Thoracic aorta endothelial cell (primary cell): Measurements from ENCODE around the gene PLEKHG4B. TPM values are rescaled to one million over a fixed set of nuclear protein-coding genes. Genes with fewer than 3 reads are reported as not detected.

Experiments
- small RNA-seq: library from RNA; depleted of rRNA; stranded (forward); fragments of <200 nt; gene quantifications from one replicate; pipeline ENCODE3, GENCODE V24; 2012
- total RNA-seq: library from RNA; depleted of rRNA; stranded (reverse); fragments of >200 nt; gene quantifications from 2 replicates; pipeline ENCODE4 v1.2.3, GENCODE V29; 2012

Gene PLEKHG4B, protein sequence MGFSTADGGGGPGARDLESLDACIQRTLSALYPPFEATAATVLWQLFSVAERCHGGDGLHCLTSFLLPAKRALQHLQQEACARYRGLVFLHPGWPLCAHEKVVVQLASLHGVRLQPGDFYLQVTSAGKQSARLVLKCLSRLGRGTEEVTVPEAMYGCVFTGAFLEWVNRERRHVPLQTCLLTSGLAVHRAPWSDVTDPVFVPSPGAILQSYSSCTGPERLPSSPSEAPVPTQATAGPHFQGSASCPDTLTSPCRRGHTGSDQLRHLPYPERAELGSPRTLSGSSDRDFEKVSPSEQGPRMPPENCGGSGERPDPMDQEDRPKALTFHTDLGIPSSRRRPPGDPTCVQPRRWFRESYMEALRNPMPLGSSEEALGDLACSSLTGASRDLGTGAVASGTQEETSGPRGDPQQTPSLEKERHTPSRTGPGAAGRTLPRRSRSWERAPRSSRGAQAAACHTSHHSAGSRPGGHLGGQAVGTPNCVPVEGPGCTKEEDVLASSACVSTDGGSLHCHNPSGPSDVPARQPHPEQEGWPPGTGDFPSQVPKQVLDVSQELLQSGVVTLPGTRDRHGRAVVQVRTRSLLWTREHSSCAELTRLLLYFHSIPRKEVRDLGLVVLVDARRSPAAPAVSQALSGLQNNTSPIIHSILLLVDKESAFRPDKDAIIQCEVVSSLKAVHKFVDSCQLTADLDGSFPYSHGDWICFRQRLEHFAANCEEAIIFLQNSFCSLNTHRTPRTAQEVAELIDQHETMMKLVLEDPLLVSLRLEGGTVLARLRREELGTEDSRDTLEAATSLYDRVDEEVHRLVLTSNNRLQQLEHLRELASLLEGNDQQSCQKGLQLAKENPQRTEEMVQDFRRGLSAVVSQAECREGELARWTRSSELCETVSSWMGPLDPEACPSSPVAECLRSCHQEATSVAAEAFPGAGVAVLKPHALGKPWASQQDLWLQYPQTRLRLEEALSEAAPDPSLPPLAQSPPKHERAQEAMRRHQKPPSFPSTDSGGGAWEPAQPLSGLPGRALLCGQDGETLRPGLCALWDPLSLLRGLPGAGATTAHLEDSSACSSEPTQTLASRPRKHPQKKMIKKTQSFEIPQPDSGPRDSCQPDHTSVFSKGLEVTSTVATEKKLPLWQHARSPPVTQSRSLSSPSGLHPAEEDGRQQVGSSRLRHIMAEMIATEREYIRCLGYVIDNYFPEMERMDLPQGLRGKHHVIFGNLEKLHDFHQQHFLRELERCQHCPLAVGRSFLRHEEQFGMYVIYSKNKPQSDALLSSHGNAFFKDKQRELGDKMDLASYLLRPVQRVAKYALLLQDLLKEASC (N-terminal part only)
- under 0.01 TPM in 2 replicates for total RNA-seq

DNA sequence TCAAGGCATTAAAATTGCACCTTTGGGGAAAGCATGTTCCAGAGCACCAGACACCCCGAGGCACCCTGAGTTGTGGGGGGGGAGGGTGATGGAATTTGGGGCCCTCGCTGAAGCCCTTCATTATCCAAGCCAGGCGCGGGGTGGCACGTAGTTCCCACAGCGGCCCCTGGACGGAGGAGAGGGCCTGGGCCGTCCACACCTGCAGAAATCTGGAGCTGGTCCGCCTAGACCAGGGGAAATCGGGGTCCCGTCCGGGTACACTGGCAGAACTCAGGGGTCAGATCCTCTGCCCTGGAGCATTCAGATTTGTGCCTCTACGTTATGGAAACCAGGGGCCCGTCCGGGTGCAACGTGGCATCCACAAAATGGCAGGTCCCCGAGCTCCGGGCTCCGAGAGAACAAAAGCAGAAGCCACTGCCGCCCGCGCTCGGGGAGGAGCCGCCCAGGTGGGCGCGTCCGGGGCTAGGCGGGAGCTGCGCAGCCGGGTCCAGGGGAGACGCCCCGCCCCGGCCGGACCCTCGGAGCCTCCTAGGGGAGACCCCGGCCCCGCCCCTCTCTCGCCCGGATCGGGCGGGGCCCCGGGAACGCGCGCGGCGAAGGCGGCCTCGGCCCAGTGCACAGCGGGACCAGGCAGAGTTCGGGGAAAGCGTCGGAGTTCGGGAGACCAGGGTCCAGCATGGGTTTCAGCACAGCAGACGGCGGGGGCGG is at the start of gene PLEKHG4B:
TSS of gene PLEKHG4B (plus strand) at position 613 of the 708 bp plus-strand sequence. CDS start at position 677, 64 bp downstream.

DNA sequence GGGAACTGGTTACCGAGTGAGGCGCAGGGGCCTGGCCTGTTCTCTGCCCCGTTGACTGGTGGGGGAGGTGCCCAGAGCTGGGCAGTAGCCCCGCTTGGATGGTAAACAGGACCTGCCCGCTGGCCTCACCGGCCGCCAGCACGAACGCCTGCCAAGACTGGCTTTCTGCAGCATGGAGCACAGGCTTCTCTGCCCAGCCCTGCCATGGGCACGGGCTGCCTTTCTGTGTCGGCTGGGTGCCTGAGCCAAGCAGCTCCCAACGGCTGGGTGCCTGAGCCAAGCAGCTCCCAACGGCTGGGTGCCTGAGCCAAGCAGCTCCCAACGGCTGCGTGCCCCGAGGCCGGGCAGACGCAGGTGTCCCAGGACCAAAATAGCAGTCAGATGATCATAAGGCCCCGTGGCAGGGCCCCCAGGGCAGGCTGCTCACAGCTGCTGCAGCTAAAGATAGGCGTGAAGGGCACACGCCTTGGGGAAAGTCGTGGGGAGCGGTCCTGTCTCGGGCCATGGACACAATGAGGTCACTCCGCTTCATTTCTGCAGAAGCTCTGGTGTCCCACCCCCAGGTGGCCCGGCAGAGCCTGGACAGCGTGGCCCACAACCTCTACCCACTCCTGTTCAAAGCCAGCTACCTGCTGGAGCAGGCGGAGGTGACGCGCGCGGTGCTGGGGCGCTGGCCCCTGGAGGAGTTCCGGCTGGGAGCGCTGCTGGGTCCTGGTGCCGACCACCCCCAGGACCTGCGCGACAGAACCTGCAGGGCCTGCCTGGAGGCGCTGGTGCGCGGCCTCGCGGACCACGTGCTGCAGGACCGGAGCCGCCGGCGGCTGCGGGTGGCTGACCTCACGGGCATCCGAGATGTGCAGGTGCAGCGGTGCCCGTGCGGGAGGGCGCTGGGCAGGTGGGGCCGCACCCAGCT is 99.3 kb downstream of the PLEKHG4B start, which contains the start of gene LRRC14B:
TSS of gene LRRC14B (plus strand) at position 460 of the 913 bp plus-strand sequence. CDS start at position 504, 44 bp downstream.

DNA sequence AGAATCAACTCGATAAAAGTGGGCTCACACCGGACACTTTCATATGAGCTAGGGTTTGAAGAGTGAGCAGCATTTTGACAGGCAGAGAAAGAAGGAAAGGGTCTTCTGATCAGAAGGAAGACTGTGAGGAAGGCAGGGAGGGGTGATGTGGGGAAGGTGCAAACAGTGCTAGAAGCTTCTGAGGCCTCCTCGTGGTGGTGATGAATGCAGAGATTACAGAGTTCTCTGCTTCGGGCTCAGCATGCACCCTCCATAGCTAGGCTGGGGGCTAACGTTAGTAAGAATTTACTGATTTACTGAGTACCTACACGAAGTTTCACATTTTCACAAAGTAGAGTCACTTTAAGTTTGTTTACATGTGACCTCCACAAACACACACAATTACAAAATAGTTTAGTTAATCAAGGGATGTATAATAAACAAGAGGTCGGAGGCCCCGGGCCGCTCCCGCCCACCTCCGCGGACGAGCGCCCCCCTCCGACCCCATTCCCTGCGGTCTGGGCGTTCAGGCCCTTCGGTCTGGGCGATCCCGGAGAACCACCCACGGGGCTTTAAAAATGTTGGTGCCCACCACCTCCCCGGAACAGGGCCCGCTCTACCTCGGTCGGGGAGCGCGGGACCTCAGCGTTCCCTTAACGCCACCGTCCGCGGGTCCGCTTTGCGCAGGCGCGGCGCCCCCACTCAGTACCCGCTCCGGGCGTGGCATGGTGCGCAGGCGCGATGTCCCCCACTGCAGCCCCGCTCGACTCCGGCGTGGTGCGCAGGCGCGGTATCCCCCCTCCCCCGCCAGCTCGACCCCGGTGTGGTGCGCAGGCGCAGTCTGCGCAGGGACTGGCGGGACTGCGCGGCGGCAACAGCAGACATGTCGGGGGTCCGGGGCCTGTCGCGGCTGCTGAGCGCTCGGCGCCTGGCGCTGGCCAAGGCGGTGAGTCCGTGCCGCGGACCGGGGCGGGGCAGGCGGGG is 125.8 kb downstream of the PLEKHG4B start, which contains the start of the genes CCDC127 and SDHA:
TSS of gene CCDC127 (minus strand) at position 660 of the 963 bp plus-strand sequence. CDS start 1,304 bp downstream, outside the sequence.
TSS of gene SDHA (plus strand) at position 827 of the 963 bp plus-strand sequence. CDS start at position 863, 36 bp downstream.

Small RNA genes lying within 50 kb of the gene (small RNA-seq; reads per million reads assigned to genes)
- gene RF00019, result not detected

Other genes starting within 250 kb of the PLEKHG4B start
- gene LRRC14B, start 99.3 kb downstream of the PLEKHG4B start, total RNA-seq, result not detected in 2 replicates
- gene CCDC127, start 126.0 kb downstream of the PLEKHG4B start, total RNA-seq, result 4.6 and 4.8 TPM in 2 replicates
- 182 and 217 TPM in 2 replicates for gene SDHA, start 126.2 kb downstream of the PLEKHG4B start, total RNA-seq
- 91.5 and 98.1 TPM in 2 replicates for gene PDCD6, start 179.5 kb downstream of the PLEKHG4B start, total RNA-seq
- 6.8 and 9.7 TPM in 2 replicates for gene AHRR, start 229.5 kb downstream of the PLEKHG4B start, total RNA-seq